Superior temporal gyrus (tissue), 1 donor: Measurements from ENCODE around the gene CSTB.

Experiments
- DNase-seq: peaks from one replicate; pipeline ENCODE4 v3.0.0-alpha.2; 2016; ENCODE audit errors: extremely low spot score

CSTB gene

GRCh38 chr21:43749651-43750262 lies 26.4 kb downstream of the CSTB start:
- DNase-seq, result no peak

GRCh38 chr21:43748622-43749021 lies 27.5 kb downstream of the CSTB start:
- DNase-seq, result no peak

- no peak for DNase-seq
Observed at GRCh38 chr21:43745772-43746517, 30.2 kb downstream of the CSTB start.

- DNase-seq, result no peak
Observed at GRCh38 chr21:43744725-43745124, 31.4 kb downstream of the CSTB start.

GRCh38 chr21:43743947-43744346 lies 32.2 kb downstream of the CSTB start:
- no peak for DNase-seq

GRCh38 chr21:43741423-43742096 lies 34.5 kb downstream of the CSTB start:
- no peak for DNase-seq

GRCh38 chr21:43740497-43741156 lies 35.5 kb downstream of the CSTB start:
- DNase-seq, result no peak

- DNase-seq, result no peak
Observed at GRCh38 chr21:43739621-43740435, 36.3 kb downstream of the CSTB start.

- no peak for DNase-seq
Observed at GRCh38 chr21:43737158-43737950, 38.8 kb downstream of the CSTB start.

GRCh38 chr21:43736224-43736883 lies 39.8 kb downstream of the CSTB start:
- DNase-seq, result no peak

- no peak for DNase-seq
Observed at GRCh38 chr21:43735236-43736091, 40.6 kb downstream of the CSTB start.

- DNase-seq, result no peak
Observed at GRCh38 chr21:43734928-43735229, 41.2 kb downstream of the CSTB start.

- DNase-seq, result no peak
Observed at GRCh38 chr21:43734131-43734927, 41.8 kb downstream of the CSTB start.

GRCh38 chr21:43733529-43734071 lies 42.5 kb downstream of the CSTB start:
- DNase-seq, result peak; percentile 30

- DNase-seq, result no peak
Observed at GRCh38 chr21:43733060-43733459, 43.0 kb downstream of the CSTB start.

GRCh38 chr21:43731891-43732711 lies 44.0 kb downstream of the CSTB start:
- peak; percentile 65 for DNase-seq

- DNase-seq, result no peak
Observed at GRCh38 chr21:43731476-43731875, 44.6 kb downstream of the CSTB start.
